Neural progenitor cell (in vitro differentiated cells): Measurements from ENCODE around the gene PCDH15.

Experiments used
- EZH2phosphoT487 ChIP-seq: fragments of 200-600 bp; sonication (generic); IDR thresholded peaks from 2 replicates; pipeline ENCODE4 v1.6.1; 2017; ENCODE audit warnings: antibody characterized with exemption
- TF ChIP-seq, protein P1 (sequence below): fragments of 200-600 bp; sonication (generic); IDR thresholded peaks from 2 replicates; pipeline ENCODE4 v1.5.1; 2017; ENCODE audit warnings: antibody characterized with exemption, mild to moderate bottlenecking

DNA sequence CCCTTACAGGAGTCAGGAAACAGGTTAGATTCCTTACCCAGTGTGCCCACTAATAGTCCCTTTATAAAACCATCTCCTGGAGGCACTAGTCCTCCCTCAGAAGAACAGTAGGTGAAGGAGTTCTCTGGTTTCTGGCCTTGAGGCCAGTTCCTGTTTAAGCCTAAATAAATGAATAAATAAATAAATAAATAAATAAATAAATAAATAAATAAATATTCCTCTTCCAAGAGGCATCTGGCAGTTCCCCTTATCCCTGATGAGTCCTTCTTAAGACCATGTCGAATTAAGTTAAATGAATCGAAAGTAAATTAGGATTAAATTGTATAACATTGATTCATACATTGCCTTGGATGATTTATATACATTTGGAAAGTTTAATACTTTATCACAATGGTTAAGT lies 223.3 kb downstream of the PCDH15 start:
- TF ChIP-seq, protein P1, sequence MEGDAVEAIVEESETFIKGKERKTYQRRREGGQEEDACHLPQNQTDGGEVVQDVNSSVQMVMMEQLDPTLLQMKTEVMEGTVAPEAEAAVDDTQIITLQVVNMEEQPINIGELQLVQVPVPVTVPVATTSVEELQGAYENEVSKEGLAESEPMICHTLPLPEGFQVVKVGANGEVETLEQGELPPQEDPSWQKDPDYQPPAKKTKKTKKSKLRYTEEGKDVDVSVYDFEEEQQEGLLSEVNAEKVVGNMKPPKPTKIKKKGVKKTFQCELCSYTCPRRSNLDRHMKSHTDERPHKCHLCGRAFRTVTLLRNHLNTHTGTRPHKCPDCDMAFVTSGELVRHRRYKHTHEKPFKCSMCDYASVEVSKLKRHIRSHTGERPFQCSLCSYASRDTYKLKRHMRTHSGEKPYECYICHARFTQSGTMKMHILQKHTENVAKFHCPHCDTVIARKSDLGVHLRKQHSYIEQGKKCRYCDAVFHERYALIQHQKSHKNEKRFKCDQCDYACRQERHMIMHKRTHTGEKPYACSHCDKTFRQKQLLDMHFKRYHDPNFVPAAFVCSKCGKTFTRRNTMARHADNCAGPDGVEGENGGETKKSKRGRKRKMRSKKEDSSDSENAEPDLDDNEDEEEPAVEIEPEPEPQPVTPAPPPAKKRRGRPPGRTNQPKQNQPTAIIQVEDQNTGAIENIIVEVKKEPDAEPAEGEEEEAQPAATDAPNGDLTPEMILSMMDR, result no peak
- no peak for TF ChIP-seq EZH2phosphoT487
